Measurements from ENCODE around the gene PQBP1. TPM values are rescaled to one million over a fixed set of nuclear protein-coding genes. Genes with fewer than 3 reads are reported as not detected.

The PQBP1 gene
- total and polyA plus RNA-seq, 4 experiments from 2014 or later = 59.6 to 94.1 (median 72.2) TPM

DNA sequence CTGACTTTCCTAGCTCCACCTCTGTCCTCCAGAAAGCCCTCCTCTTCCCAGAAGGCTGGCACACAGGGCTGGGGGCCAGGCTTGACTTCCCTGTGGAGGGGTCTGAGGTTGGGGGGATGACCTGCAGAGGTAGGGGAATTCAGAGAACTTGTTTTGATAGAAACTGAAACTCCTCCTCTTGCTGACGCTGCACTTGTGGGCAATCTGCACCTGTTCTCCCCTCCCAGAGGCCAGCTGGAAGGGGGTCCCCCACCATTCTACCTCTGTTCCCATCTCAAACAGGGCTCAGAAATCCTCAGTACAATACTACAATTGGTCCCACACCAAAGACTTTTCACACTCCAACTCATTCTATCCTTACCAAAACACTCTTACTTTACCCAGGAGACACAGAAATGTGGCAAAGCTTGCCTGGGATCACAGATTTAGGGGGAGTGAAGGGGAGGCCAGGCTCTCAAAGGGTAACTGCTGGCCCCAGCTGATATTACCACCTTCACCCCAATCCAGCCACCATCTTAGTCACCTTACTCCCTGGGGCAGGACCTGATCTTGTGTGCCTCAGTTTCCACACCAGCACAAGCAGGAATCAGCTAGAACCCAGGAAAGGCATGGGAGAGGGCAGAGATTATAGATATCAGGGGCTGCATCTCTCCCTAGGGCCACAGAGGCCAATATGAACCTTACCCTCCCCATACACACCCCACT is 41.1 kb downstream of the PQBP1 start:
- no peaks in the 10 kb centered on the region for H3K27me3 Mint-ChIP-seq
- Histone ChIP-seq H3K4me3 (ENCODE audit: low read length in 2 of 2) (peak overlapping the region; percentile 3 to 41), H3K27ac (ENCODE audit: low read depth, low read length) (peak overlapping the region; percentile 94), H3K4me1 (ENCODE audit: insufficient read depth, low read length) (peaks cover 98% of the 10 kb centered on the region), H3K9me3 (ENCODE audit: control insufficient read depth in 1 of 2, low read length in 2 of 2) (no peaks in the 10 kb centered on the region), H3K27me3 (ENCODE audit: insufficient read depth, low read length) (no peaks in the 10 kb centered on the region), H3K36me3 (ENCODE audit: insufficient read depth, low read length) (peaks cover 2% of the 10 kb centered on the region)
- DNase-seq = peak; percentile 73 to 88 (median 78)
- POLR2A ChIA-PET (ENCODE audit: partially characterized antibody) = interaction anchor here (1.1 to 11.3 kb wide), 16 partner anchors 9 to 291 kb away, joined by 3 to 235 read pairs (median 6); partner anchors contain the start of genes GRIPAP1, HDAC6, OTUD5 and PIM2
- CTCF ChIA-PET (ENCODE audit: partially characterized antibody) = interaction anchor here (0.8 to 4.2 kb wide), 6 partner anchors 10 to 291 kb away, joined by 3 to 23 read pairs (median 8); no protein-coding TSS in a partner anchor
- intact Hi-C loops (cut with micrococcal nuclease) = loop anchor here (1.0 to 2.0 kb wide), 2 partner anchors 18 to 291 kb away; partner anchors contain the start of gene OTUD5
- peaks cover 14 to 54% of the 10 kb centered on the region in 2 donors for H3K36me3 Mint-ChIP-seq
- H3K4me1 Mint-ChIP-seq = peaks cover 72 to 98% (median 89%) of the 10 kb centered on the region in 4 donors
- H3K4me3 Mint-ChIP-seq = peak overlapping the region; percentile 71 to 87 (median 80)
- peak overlapping the region; percentile 92 to 99 (median 96) for H3K27ac Mint-ChIP-seq
- peaks cover 0 to 7% (median 0%) of the 10 kb centered on the region in 8 donors for H3K9me3 Mint-ChIP-seq

DNA sequence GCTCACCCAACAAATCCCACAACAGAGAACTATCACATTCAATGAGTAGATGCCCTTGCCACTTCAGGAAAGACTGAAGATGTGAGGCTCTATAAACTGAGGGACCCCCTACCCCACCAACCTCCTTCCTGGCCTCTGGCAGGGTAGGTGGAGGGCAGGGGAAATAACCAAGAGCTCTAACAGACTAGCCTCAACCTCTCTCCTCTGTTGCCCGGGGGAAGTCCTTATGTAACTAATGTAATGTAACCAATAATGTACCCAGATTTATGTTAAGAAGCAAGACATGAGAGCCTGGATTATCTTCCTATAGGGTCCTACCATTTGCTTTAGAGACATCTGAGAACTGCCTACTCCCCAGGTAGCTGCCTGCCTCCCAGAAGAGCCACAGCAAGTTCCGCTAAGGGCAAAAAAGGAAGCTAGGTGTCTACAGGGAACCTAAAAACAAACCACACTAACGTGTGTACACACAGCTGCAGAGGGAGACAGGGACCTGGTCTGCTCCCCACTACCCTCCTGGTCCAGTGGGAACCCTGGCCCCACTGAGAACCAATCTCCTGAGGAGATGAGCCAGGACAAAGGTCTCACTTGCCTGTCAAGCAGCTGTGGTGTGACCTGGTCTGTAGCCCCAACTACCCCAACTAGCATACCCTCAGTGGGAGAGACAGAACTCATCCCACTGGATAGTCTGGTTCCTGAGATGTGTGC is 41.9 kb downstream of the PQBP1 start:
- peak overlapping the region; percentile 71 to 87 (median 80) for H3K4me3 Mint-ChIP-seq
- ChIA-PET CTCF (ENCODE audit: partially characterized antibody) (interaction anchor here (0.8 to 4.2 kb wide), 7 partner anchors 9 to 291 kb away, joined by 3 to 23 read pairs (median 3); partner anchors contain the start of gene SLC35A2), POLR2A (ENCODE audit: partially characterized antibody) (interaction anchor here (1.0 to 11.3 kb wide), 16 partner anchors 10 to 291 kb away, joined by 3 to 235 read pairs (median 6); partner anchors contain the start of genes GRIPAP1, HDAC6, OTUD5 and PIM2)
- Histone ChIP-seq H3K27ac (ENCODE audit: low read depth, low read length) (peak overlapping the region; percentile 94), H3K36me3 (ENCODE audit: insufficient read depth, low read length) (no peaks in the 10 kb centered on the region), H3K4me1 (ENCODE audit: insufficient read depth, low read length) (peaks cover 98% of the 10 kb centered on the region), H3K27me3 (ENCODE audit: insufficient read depth, low read length) (no peaks in the 10 kb centered on the region), H3K4me3 (ENCODE audit: low read length in 2 of 2) (peak overlapping the region in 1 of 2 donors; percentile 41), H3K9me3 (ENCODE audit: control insufficient read depth in 1 of 2, low read length in 2 of 2) (no peaks in the 10 kb centered on the region)
- peaks cover 6 to 46% of the 10 kb centered on the region in 2 donors for H3K36me3 Mint-ChIP-seq
- H3K4me1 Mint-ChIP-seq = peaks cover 69 to 97% (median 85%) of the 10 kb centered on the region in 4 donors
- peak overlapping the region; percentile 92 to 99 (median 96) for H3K27ac Mint-ChIP-seq
- peaks cover 0 to 7% (median 0%) of the 10 kb centered on the region in 8 donors for H3K9me3 Mint-ChIP-seq
- peak; percentile 43 to 61 (median 54) for DNase-seq
- intact Hi-C loops (cut with micrococcal nuclease) = loop anchor here (1.0 to 2.0 kb wide), 2 partner anchors 17 to 291 kb away; partner anchors contain the start of gene OTUD5
- no peaks in the 10 kb centered on the region for H3K27me3 Mint-ChIP-seq

DNA sequence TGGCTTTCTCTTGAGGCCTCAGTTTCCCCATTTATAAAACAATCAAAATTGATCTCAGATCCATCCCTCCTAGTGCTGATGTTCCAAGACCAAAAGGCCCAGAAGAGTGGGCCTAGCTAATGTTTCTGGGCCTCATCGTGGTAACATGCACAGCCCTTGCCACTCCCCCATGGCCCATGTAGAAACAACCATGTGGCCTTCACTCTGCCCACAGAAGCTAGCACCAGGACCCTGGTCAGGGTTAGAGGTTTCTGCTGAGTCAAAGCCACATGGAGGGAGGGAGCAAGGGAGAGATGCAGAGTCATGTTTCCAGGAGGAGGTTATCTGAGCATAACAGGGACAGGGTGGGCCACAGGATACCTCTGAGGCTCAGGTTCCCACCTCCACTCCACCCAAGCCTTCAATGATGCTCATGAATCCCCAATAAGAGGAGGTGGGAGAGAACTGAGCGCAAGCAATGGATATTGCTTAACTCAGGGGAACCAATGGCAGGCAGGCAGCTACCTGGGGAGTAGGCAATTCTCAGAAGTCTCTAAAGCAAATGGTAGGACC is 42.8 kb downstream of the PQBP1 start:
- H3K27ac ChIP-seq (ENCODE audit: low read depth, low read length) = peak overlapping the region; percentile 94
- peaks cover 97% of the 10 kb centered on the region for H3K4me1 ChIP-seq (ENCODE audit: insufficient read depth, low read length)
- peak overlapping the region in 7 of 8 donors; percentile 47 to 87 (median 77) for H3K4me3 Mint-ChIP-seq
- ChIA-PET POLR2A (ENCODE audit: partially characterized antibody) (interaction anchor here (1.0 to 11.3 kb wide), 18 partner anchors 10 to 292 kb away, joined by 3 to 235 read pairs (median 5); partner anchors contain the start of genes GRIPAP1, HDAC6, OTUD5 and PIM2), CTCF (ENCODE audit: partially characterized antibody) (interaction anchor here (0.7 to 4.2 kb wide), 5 partner anchors 16 to 292 kb away, joined by 3 to 23 read pairs (median 4); partner anchors contain the start of gene SLC35A2)
- no peak for DNase-seq
- no peaks in the 10 kb centered on the region for H3K27me3 Mint-ChIP-seq
- no peaks in the 10 kb centered on the region for H3K27me3 ChIP-seq (ENCODE audit: insufficient read depth, low read length)
- H3K9me3 ChIP-seq (ENCODE audit: control insufficient read depth in 1 of 2, low read length in 2 of 2) = no peaks in the 10 kb centered on the region
- H3K27ac Mint-ChIP-seq = peak overlapping the region; percentile 92 to 99 (median 96)
- intact Hi-C loops (cut with micrococcal nuclease) = no loop called here
- H3K36me3 ChIP-seq (ENCODE audit: insufficient read depth, low read length) = no peaks in the 10 kb centered on the region
- peaks cover 0 to 7% (median 0%) of the 10 kb centered on the region in 8 donors for H3K9me3 Mint-ChIP-seq
- H3K4me1 Mint-ChIP-seq = peaks cover 61 to 92% (median 78%) of the 10 kb centered on the region in 4 donors
- H3K4me3 ChIP-seq (ENCODE audit: low read length in 2 of 2) = peak overlapping the region; percentile 5 to 29
- peaks cover 0 to 38% of the 10 kb centered on the region in 2 donors for H3K36me3 Mint-ChIP-seq

- no peak for DNase-seq
- Histone ChIP-seq H3K36me3 (ENCODE audit: insufficient read depth, low read length) (no peaks in the 10 kb centered on the region), H3K4me3 (ENCODE audit: low read length in 2 of 2) (no peak overlapping the region), H3K27me3 (ENCODE audit: insufficient read depth, low read length) (no peaks in the 10 kb centered on the region), H3K9me3 (ENCODE audit: control insufficient read depth in 1 of 2, low read length in 2 of 2) (no peaks in the 10 kb centered on the region), H3K4me1 (ENCODE audit: insufficient read depth, low read length) (peaks cover 87% of the 10 kb centered on the region), H3K27ac (ENCODE audit: low read depth, low read length) (peak overlapping the region; percentile 11)
- H3K36me3 Mint-ChIP-seq = peaks cover 0 to 29% of the 10 kb centered on the region in 2 donors
- CTCF ChIA-PET (ENCODE audit: partially characterized antibody) = interaction anchor here (1.5 to 8.0 kb wide), 5 partner anchors 26 to 294 kb away, joined by 3 to 35 read pairs (median 9); partner anchors contain the start of gene SLC35A2
- H3K27me3 Mint-ChIP-seq = no peaks in the 10 kb centered on the region
- H3K27ac Mint-ChIP-seq = peak overlapping the region; percentile 74 to 92 (median 88)
- POLR2A ChIA-PET (ENCODE audit: partially characterized antibody) = interaction anchor here (1.1 to 11.3 kb wide), 7 partner anchors 10 to 97 kb away, joined by 4 to 235 read pairs (median 5); partner anchors contain the start of genes OTUD5, PIM2 and SLC35A2
- peaks cover 0 to 4% (median 0%) of the 10 kb centered on the region in 8 donors for H3K9me3 Mint-ChIP-seq
- H3K4me3 Mint-ChIP-seq = peak overlapping the region in 4 of 8 donors; percentile 34 to 65 (median 40)
- intact Hi-C loops (cut with micrococcal nuclease) = no loop called here
- H3K4me1 Mint-ChIP-seq = peaks cover 52 to 83% (median 68%) of the 10 kb centered on the region in 4 donors
These were observed 45.2 kb downstream of the PQBP1 start for GRCh38 chrX:48942895-48943294.

DNA sequence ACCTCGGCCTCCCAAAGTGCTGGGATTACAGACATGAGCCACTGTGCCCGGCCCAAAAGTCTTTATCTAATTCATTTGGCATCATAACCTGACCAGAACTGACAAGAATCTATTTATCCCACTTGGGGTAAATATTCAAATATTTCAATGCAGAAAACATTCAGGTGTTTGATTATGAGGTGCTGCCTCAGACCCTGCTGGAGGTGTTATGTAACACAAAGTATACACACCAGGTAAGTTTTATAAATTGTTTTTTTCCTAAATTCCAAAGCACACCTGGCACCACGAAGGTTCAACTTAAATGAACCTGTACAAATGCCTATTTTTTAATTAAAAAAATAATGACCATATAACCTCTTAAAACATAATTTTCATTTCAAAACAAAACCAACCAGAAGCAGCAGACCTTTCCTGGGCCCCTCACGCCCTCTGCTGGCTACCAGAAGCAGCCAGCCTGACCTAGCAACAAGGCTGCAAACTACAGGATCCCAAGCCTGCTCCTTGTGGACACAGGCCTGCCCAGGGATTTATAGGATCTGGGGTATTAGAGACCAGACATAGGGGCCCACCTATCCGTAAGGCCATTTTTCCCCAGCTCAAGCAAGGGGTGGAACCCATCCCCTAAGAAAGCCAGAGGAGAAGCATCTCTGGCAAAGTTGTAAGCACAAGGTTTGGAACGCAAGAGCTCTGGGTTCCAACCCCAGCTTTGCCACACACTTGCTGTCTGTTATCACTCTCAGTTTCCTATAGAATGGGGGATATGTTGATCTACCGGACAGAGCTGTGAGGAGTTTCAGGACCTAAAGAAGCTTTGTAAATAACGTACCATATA is 48.0 kb downstream of the PQBP1 start:
- peak; percentile 45 to 66 (median 62) for DNase-seq
- ChIA-PET POLR2A (ENCODE audit: partially characterized antibody) (interaction anchor here (0.7 to 2.0 kb wide), 11 partner anchors 8 to 297 kb away, joined by 3 to 15 read pairs (median 5); partner anchors contain the start of genes HDAC6, OTUD5, PIM2 and PQBP1), CTCF (ENCODE audit: partially characterized antibody) (interaction anchor here (0.8 to 8.0 kb wide), 17 partner anchors 9 to 298 kb away, joined by 3 to 35 read pairs (median 4); partner anchors contain the start of genes GRIPAP1, PQBP1 and TIMM17B)
- H3K4me3 Mint-ChIP-seq = peak overlapping the region in 6 of 8 donors; percentile 11 to 64 (median 26)
- intact Hi-C loops (cut with micrococcal nuclease) = loop anchor here (1.0 kb wide), 4 partner anchors 8 to 297 kb away; no protein-coding TSS in a partner anchor
- H3K4me1 Mint-ChIP-seq = peaks cover 34 to 63% (median 48%) of the 10 kb centered on the region in 4 donors
- H3K27ac Mint-ChIP-seq = peak overlapping the region; percentile 66 to 92 (median 79)
- H3K27me3 Mint-ChIP-seq = no peaks in the 10 kb centered on the region
- Histone ChIP-seq H3K9me3 (ENCODE audit: control insufficient read depth in 1 of 2, low read length in 2 of 2) (no peaks in the 10 kb centered on the region), H3K27ac (ENCODE audit: low read depth, low read length) (no peak overlapping the region), H3K36me3 (ENCODE audit: insufficient read depth, low read length) (no peaks in the 10 kb centered on the region), H3K4me1 (ENCODE audit: insufficient read depth, low read length) (peaks cover 70% of the 10 kb centered on the region), H3K27me3 (ENCODE audit: insufficient read depth, low read length) (no peaks in the 10 kb centered on the region), H3K4me3 (ENCODE audit: low read length in 2 of 2) (no peak overlapping the region)
- H3K9me3 Mint-ChIP-seq = peaks cover 0 to 2% (median 0%) of the 10 kb centered on the region in 8 donors
- H3K36me3 Mint-ChIP-seq = peaks cover 7 to 24% of the 10 kb centered on the region in 2 donors
